RWPE2 (cell line): ENCODE results near the gene GAS5.

Experiments
- ATAC-seq: fragments of 200-7000 bp; cut with Tn5 transposase; 3 replicates; pipeline ENCODE4 v1.9.1; 2021; ENCODE audit warnings: low read depth
- DNase-seq: peaks from one replicate; pipeline ENCODE4 v3.0.0-alpha.2; 2020; ENCODE audit warnings: low spot score
- H3K27ac ChIP-seq: fragments of 450-650 bp; 2 replicates; pipeline ENCODE4 v1.5.1; 2017; ENCODE audit warnings: mild to moderate bottlenecking; ENCODE audit not compliant: poor library complexity, severe bottlenecking
- H3K27me3 ChIP-seq: fragments of 250-450 bp; sonication (Bioruptor Pico); 2 replicates; pipeline ENCODE4 v1.5.1; 2021; ENCODE audit warnings: mild to moderate bottlenecking, moderate library complexity; ENCODE audit not compliant: insufficient read depth, poor library complexity, severe bottlenecking
- H3K36me3 ChIP-seq: fragments of 250-450 bp; sonication (Bioruptor Pico); 2 replicates; pipeline ENCODE4 v1.5.1; 2020; ENCODE audit warnings: low read depth, mild to moderate bottlenecking, moderate library complexity
- H3K4me1 ChIP-seq: fragments of 250-450 bp; sonication (Bioruptor Pico); 2 replicates; pipeline ENCODE4 v1.5.1; 2021; ENCODE audit warnings: mild to moderate bottlenecking, moderate library complexity; ENCODE audit not compliant: insufficient read depth, poor library complexity, severe bottlenecking
- H3K4me3 ChIP-seq: fragments of 250-450 bp; sonication (Bioruptor Pico); 2 replicates; pipeline ENCODE4 v1.5.1; 2021; ENCODE audit warnings: mild to moderate bottlenecking, moderate library complexity; ENCODE audit not compliant: severe bottlenecking
- H3K9me3 ChIP-seq: fragments of 250-450 bp; sonication (Bioruptor Pico); 2 replicates; pipeline ENCODE4 v1.5.1; 2021; ENCODE audit warnings: mild to moderate bottlenecking, moderate library complexity; ENCODE audit not compliant: severe bottlenecking
- TF ChIP-seq, protein P1 (sequence below): fragments of 450-650 bp; IDR thresholded peaks from one replicate; pipeline ENCODE4 v1.5.1; 2017; ENCODE audit warnings: mild to moderate bottlenecking, moderate library complexity; ENCODE audit not compliant: poor library complexity, severe bottlenecking

The GAS5 gene

DNA sequence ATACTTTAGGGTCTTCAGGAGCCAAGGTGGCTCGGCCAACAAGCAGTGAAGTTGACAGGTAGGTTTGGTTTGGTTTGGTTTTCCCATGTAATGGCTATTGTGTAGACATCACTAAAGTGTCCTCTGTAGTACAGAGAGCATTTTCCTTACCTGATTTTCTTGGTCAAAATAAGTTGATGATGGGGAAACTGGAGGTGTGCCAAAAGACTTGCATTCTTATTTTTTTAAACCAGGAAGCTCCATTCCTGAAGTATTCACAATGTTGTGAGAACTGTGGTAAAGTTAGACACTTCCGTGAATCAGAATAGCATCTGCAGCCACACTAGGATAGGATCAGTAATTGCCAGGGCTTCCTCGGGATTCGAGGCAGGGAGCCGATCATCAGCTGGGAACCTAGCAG is 3.3 kb upstream of the GAS5 start:
- TF ChIP-seq, protein P1, sequence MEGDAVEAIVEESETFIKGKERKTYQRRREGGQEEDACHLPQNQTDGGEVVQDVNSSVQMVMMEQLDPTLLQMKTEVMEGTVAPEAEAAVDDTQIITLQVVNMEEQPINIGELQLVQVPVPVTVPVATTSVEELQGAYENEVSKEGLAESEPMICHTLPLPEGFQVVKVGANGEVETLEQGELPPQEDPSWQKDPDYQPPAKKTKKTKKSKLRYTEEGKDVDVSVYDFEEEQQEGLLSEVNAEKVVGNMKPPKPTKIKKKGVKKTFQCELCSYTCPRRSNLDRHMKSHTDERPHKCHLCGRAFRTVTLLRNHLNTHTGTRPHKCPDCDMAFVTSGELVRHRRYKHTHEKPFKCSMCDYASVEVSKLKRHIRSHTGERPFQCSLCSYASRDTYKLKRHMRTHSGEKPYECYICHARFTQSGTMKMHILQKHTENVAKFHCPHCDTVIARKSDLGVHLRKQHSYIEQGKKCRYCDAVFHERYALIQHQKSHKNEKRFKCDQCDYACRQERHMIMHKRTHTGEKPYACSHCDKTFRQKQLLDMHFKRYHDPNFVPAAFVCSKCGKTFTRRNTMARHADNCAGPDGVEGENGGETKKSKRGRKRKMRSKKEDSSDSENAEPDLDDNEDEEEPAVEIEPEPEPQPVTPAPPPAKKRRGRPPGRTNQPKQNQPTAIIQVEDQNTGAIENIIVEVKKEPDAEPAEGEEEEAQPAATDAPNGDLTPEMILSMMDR, result no peak
- H3K4me1 ChIP-seq, result peaks cover 9% of the 10 kb centered on the region
- no peak overlapping the region for H3K27ac ChIP-seq
- H3K4me3 ChIP-seq, result no peak overlapping the region
- ATAC-seq (no peak), DNase-seq (no peak)
- no peaks in the 10 kb centered on the region for H3K27me3 ChIP-seq
- no peaks in the 10 kb centered on the region for H3K9me3 ChIP-seq
- H3K36me3 ChIP-seq, result peaks cover 44% of the 10 kb centered on the region

DNA sequence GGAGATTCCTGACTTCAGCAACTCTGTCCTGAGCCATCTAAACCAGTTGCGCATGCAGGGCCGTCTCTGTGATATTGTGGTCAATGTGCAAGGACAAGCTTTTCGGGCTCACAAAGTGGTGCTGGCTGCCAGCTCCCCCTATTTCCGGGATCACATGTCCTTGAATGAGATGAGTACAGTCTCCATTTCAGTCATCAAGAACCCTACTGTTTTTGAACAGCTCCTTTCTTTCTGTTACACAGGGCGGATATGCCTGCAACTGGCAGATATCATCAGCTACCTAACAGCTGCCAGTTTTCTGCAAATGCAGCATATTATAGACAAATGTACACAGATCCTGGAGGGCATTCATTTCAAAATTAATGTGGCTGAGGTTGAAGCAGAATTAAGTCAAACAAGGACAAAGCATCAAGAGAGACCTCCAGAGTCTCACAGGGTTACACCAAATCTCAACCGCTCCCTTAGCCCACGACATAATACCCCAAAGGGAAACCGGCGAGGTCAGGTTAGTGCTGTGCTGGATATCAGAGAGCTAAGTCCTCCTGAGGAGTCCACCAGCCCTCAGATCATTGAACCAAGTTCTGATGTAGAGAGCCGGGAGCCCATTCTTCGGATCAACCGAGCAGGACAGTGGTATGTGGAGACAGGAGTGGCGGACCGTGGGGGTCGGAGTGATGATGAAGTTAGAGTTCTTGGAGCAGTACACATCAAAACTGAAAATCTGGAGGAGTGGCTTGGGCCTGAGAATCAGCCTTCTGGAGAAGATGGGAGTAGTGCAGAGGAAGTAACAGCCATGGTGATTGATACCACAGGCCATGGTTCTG is 2.7 kb upstream of the GAS5 start:
- Histone ChIP-seq H3K4me3 (no peak overlapping the region), H3K9me3 (no peaks in the 10 kb centered on the region), H3K27me3 (no peaks in the 10 kb centered on the region), H3K27ac (no peak overlapping the region), H3K36me3 (peaks cover 48% of the 10 kb centered on the region), H3K4me1 (peaks cover 15% of the 10 kb centered on the region)
- DNase-seq, result no peak
- ATAC-seq, result no peak
- TF ChIP-seq, protein P1, result no peak

DNA sequence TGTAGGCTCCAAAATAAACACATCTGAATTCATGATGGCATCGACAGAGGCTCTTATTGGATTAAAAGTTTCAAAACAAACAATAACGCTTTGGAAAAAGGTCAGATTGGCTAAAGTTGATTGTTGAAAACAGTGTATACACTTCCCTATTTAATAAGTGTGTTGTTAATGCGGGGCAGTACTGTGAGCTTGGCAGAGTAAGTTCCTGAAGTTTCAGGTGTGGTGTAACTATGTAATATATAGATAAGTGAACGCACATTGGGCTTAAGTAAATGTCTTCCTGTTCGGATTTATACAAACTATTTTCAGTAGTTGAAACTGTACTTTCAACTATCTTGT is 1.2 kb upstream of the GAS5 start:
- Histone ChIP-seq H3K4me3 (peak overlapping the region; percentile 92), H3K9me3 (no peaks in the 10 kb centered on the region), H3K27ac (peak overlapping the region; percentile 91), H3K27me3 (no peaks in the 10 kb centered on the region), H3K4me1 (peaks cover 18% of the 10 kb centered on the region), H3K36me3 (peaks cover 59% of the 10 kb centered on the region)
- TF ChIP-seq, protein P1, result no peak
- DNase-seq (no peak), ATAC-seq (no peak)

DNA sequence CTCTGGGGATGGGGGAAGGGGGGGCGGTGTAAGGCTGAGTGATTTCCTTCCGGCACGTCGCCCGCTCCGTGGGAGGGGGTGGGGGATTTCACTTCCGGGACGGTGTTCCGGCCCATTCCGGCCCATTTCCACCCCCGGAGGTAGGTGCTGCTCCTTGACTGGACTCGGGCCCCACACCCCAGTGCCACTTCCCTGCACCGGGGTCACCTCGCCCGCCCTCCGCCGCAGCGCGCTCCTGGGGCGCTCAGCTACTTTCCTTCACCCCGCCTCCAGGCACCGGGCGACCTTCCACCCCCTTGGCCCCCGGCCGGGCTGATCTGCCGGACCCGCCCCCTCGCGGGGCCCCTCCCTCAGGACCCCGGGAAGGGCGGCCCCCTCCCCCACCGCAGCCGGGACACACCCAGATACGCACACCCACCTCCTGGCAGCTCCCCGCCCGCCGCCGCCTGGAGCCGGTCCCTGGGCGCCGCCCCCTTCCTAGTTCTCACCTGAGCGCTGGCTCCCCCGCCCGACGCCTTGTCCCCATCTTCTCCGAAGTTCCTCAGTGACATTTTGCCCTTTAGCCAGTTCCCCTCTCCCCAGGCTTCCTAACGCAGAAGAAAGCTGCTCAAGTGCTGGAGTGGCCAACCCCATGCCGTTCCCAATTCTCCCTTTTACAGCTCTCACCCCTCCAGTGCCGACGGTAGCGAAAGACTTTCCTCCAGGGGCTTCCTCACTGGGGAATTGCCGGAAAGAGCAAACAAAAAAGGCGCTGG is 654 bp upstream of the GAS5 start, which contains the start of gene ZBTB37:
Gene ZBTB37 (plus strand): TSS at position 115 of the 755 bp plus-strand sequence. CDS start 1,846 bp downstream, outside the sequence.
- H3K4me1 ChIP-seq, result peaks cover 18% of the 10 kb centered on the region
- TF ChIP-seq, protein P1, result peak; percentile 22
- H3K36me3 ChIP-seq, result peaks cover 60% of the 10 kb centered on the region
- no peaks in the 10 kb centered on the region for H3K27me3 ChIP-seq
- H3K27ac ChIP-seq, result peak within 1 kb of the TSS; percentile 91
- peak; percentile 94 for DNase-seq
- H3K9me3 ChIP-seq, result no peaks in the 10 kb centered on the region
- peak within 1 kb of the TSS; percentile 92 for H3K4me3 ChIP-seq
- ATAC-seq, result peak; percentile 68
